ENCODE measurements around the gene SNX9. TPM values are rescaled to one million over a fixed set of nuclear protein-coding genes. Genes with fewer than 3 reads are reported as not detected.
A peak's percentile ranks its signal among the peaks of the same experiment; 100 is the strongest.

Gene SNX9
- total RNA-seq, 2 experiments from 2014 or later = 46.6 to 48.5 TPM

- Mint-ChIP-seq H3K27me3 (no peaks in the 10 kb centered on the region), H3K27ac (no peak overlapping the region), H3K4me1 (ENCODE audit: low read depth) (peaks cover 18% of the 10 kb centered on the region), H3K4me3 (no peak overlapping the region), H3K9me3 (peaks cover 14% of the 10 kb centered on the region), H3K36me3 (ENCODE audit: low read depth) (peaks cover 4% of the 10 kb centered on the region)
- no peak overlapping the region for H3K4me3 ChIP-seq (ENCODE audit: low read length)
- H3K36me3 ChIP-seq (ENCODE audit: insufficient read depth, low read length) = no peaks in the 10 kb centered on the region
- ChIA-PET CTCF (no interaction called here), POLR2A (no interaction called here)
- no peaks in the 10 kb centered on the region for H3K27me3 ChIP-seq (ENCODE audit: control insufficient read depth in 1 of 2, insufficient read depth in 2 of 2, low read length in 2 of 2)
- intact Hi-C loops (cut with DNase I, micrococcal nuclease) = no loop called here
- no peak for ATAC-seq (ENCODE audit: poor library complexity)
- no peak for DNase-seq
- peaks cover 15 to 23% of the 10 kb centered on the region in 2 experiments for H3K9me3 ChIP-seq (ENCODE audit: control insufficient read depth in 1 of 2, insufficient read depth in 1 of 2, low read length in 2 of 2)
- TF ChIP-seq CTCF (IDR thresholded peaks at IDR 0.05) = no peak
- no peak overlapping the region for H3K27ac ChIP-seq (ENCODE audit: low read depth in 1 of 2, low read length in 2 of 2)
- H3K4me1 ChIP-seq (ENCODE audit: insufficient read depth, low read length) = peaks cover 17% of the 10 kb centered on the region
Measured at GRCh38 chr6:157961153-157961831, 138.2 kb downstream of the SNX9 start.

- no peak for DNase-seq
- TF ChIP-seq CTCF (IDR thresholded peaks at IDR 0.05) = no peak
- H3K4me3 ChIP-seq (ENCODE audit: low read length) = no peak overlapping the region
Measured at GRCh38 chr6:157961832-157962575, 139.0 kb downstream of the SNX9 start.

GRCh38 chr6:157962601-157963302 lies 139.7 kb downstream of the SNX9 start:
- Histone ChIP-seq H3K36me3 (ENCODE audit: insufficient read depth, low read length) (no peaks in the 10 kb centered on the region), H3K9me3 (ENCODE audit: control insufficient read depth in 1 of 2, insufficient read depth in 1 of 2, low read length in 2 of 2) (peaks cover 8 to 21% of the 10 kb centered on the region in 2 experiments), H3K4me1 (ENCODE audit: insufficient read depth, low read length) (peaks cover 17% of the 10 kb centered on the region), H3K4me3 (ENCODE audit: low read length) (peak overlapping the region; percentile 12), H3K27me3 (ENCODE audit: control insufficient read depth in 1 of 2, insufficient read depth in 2 of 2, low read length in 2 of 2) (no peaks in the 10 kb centered on the region), H3K27ac (ENCODE audit: low read depth in 1 of 2, low read length in 2 of 2) (no peak overlapping the region)
- ChIA-PET CTCF (interaction anchor here (0.7 kb wide), 1 partner anchor 162 kb away, joined by 3 read pairs; no protein-coding TSS in a partner anchor), POLR2A (interaction anchor here (0.8 to 1.2 kb wide), 2 partner anchors 19 to 78 kb away, joined by 3 to 4 read pairs; partner anchors contain the start of gene SYNJ2)
- DNase-seq = no peak
- peak; percentile 59 for ATAC-seq (ENCODE audit: poor library complexity)
- no peak for TF ChIP-seq CTCF (IDR thresholded peaks at IDR 0.05)
- peaks cover 14% of the 10 kb centered on the region for H3K9me3 Mint-ChIP-seq
- H3K36me3 Mint-ChIP-seq (ENCODE audit: low read depth) = peaks cover 4% of the 10 kb centered on the region
- H3K4me3 Mint-ChIP-seq = peak overlapping the region; percentile 18
- H3K27ac Mint-ChIP-seq = peak overlapping the region; percentile 52
- H3K27me3 Mint-ChIP-seq = no peaks in the 10 kb centered on the region
- intact Hi-C loops (cut with DNase I, micrococcal nuclease) = no loop called here
- peaks cover 18% of the 10 kb centered on the region for H3K4me1 Mint-ChIP-seq (ENCODE audit: low read depth)

More at GRCh38 chr6:157961832-157962575, 139.0 kb downstream of the SNX9 start:
- Mint-ChIP-seq H3K36me3 (ENCODE audit: low read depth) (peaks cover 4% of the 10 kb centered on the region), H3K27me3 (no peaks in the 10 kb centered on the region), H3K4me1 (ENCODE audit: low read depth) (peaks cover 18% of the 10 kb centered on the region), H3K4me3 (no peak overlapping the region), H3K27ac (peak overlapping the region; percentile 52), H3K9me3 (peaks cover 14% of the 10 kb centered on the region)
- Histone ChIP-seq H3K27me3 (ENCODE audit: control insufficient read depth in 1 of 2, insufficient read depth in 2 of 2, low read length in 2 of 2) (no peaks in the 10 kb centered on the region), H3K4me1 (ENCODE audit: insufficient read depth, low read length) (peaks cover 17% of the 10 kb centered on the region), H3K36me3 (ENCODE audit: insufficient read depth, low read length) (no peaks in the 10 kb centered on the region), H3K27ac (ENCODE audit: low read depth in 1 of 2, low read length in 2 of 2) (no peak overlapping the region), H3K9me3 (ENCODE audit: control insufficient read depth in 1 of 2, insufficient read depth in 1 of 2, low read length in 2 of 2) (peaks cover 15 to 23% of the 10 kb centered on the region in 2 experiments)
- ChIA-PET POLR2A (no interaction called here), CTCF (no interaction called here)
- intact Hi-C loops (cut with DNase I, micrococcal nuclease) = no loop called here
- ATAC-seq (ENCODE audit: poor library complexity) = no peak
